Uterus (tissue), 2 donors: ENCODE data around the gene FBXO44.

Experiments
- POLR2A ChIP-seq, 2 donors: fragments of 450-650 bp; IDR thresholded peaks; one replicate each; pipeline ENCODE4 v1.6.1; 2016; ENCODE audit warnings: antibody characterized with exemption in 2 of 2, mild to moderate bottlenecking in 1 of 2, moderate library complexity in 1 of 2
- TF ChIP-seq, protein P1 (sequence below), 4 experiments: fragments of 200-600 bp in 2 of 4; fragments of 450-650 bp in 2 of 4; sonication (generic) in 2 of 4; IDR thresholded peaks; one replicate each; pipeline ENCODE4 v1.5.1; 2016 to 2019; ENCODE audit warnings: antibody characterized with exemption in 4 of 4, mild to moderate bottlenecking in 2 of 4, moderate library complexity in 1 of 4

DNA sequence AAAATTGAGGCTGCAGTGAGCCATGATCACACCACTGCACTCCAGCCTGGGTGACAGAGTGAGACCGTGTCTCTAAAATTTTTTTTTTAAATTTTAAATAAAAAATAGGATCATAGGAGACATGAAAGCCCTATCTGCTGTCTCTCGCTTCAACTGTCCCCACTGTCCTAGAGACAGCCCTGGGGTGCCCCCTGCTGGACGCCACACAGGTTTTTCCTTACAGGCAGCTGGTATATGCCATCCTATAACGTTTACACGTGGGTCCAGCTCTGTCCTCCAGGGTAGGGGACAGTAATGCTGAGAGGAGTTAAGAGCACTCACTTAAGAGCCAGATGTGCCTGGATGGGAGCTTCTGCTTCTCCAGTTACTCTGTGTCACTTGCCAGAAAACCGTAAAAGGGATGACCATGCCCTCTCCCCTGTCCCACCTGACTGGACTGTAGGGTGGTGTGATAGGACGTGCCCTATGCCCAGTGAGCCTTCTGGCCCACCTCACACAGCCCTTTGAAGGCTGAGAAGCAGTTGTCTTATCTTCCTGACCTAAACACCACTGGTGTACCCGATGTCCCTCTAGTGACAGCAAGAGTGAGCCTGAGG is 8.9 kb upstream of the FBXO44 start:
- TF ChIP-seq, protein P1, sequence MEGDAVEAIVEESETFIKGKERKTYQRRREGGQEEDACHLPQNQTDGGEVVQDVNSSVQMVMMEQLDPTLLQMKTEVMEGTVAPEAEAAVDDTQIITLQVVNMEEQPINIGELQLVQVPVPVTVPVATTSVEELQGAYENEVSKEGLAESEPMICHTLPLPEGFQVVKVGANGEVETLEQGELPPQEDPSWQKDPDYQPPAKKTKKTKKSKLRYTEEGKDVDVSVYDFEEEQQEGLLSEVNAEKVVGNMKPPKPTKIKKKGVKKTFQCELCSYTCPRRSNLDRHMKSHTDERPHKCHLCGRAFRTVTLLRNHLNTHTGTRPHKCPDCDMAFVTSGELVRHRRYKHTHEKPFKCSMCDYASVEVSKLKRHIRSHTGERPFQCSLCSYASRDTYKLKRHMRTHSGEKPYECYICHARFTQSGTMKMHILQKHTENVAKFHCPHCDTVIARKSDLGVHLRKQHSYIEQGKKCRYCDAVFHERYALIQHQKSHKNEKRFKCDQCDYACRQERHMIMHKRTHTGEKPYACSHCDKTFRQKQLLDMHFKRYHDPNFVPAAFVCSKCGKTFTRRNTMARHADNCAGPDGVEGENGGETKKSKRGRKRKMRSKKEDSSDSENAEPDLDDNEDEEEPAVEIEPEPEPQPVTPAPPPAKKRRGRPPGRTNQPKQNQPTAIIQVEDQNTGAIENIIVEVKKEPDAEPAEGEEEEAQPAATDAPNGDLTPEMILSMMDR (IDR thresholded peaks at IDR 0.05) = peak; percentile 35 to 55 (median 52)
- TF ChIP-seq POLR2A (IDR thresholded peaks at IDR 0.05) = no peak
